Ecto neural progenitor cell (in vitro differentiated cells): Measurements from ENCODE around the gene PHLDB1.

Experiments
- DNase-seq: peaks from one replicate; pipeline ENCODE4 v3.0.0-alpha.2; 2018; ENCODE audit warnings: low spot score

PHLDB1 gene

DNA sequence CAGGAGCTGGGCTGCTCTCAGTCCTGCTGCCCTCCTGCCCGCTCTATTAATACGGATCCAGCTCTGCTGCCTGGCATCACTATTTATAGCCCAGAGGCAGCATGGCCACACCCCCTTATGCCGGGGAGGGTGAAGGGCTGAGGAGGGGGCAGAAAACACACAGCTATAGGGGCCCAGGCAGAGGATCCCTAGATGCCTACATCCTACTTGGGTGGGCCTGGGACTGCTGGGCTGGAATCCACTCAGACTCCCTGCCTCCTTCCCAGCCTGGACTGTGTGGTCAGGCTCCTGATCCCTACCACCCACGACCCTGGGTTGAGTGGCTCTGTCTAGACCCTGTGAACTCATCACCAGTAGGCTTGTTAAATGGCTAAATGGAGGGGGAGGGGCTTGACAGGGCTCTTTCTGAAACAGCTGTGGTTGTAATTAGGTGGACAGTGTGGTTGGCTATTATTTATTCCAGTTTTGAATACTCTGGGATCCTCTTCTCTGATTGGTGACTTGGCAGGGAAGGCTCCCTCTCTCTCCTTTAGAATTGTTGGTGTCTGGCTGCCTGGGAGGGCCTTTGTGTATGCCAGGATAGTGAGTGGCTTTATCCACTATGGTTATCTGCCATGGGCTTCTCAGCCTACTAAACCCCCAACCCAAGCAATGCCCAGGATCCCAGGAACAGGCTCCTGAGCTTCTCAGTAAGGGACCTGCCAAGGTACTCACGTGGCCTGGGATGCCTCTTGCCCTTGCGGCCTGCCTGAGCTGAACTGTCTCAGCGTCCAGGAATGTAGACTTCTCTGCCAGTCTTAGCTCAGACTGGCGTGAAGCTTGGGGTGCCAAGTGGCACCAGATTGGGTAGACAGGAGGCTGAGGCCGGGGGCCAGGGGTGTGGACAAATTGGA, 15.2 kb downstream of the PHLDB1 start:
- no peak for DNase-seq

DNA sequence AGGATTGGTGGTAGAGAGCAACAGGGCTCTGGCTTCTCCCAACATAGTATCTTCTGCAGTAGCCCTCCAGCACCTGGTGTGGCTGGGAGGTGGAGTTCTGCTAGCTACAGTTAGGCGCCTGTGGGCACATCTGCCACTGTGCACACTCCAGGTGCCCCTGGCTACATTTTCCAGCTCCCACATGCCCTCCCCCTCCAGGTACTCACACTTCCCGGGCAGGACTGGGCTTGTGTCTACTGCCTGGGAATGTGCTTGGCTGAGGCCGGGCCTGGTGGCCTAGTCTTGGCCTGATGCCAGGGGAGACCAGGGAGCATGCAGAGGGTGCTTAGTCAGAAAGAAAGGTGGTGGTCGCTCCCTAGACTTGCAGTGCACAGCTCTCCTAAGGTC, 15.8 kb downstream of the PHLDB1 start:
- DNase-seq, result no peak

DNA sequence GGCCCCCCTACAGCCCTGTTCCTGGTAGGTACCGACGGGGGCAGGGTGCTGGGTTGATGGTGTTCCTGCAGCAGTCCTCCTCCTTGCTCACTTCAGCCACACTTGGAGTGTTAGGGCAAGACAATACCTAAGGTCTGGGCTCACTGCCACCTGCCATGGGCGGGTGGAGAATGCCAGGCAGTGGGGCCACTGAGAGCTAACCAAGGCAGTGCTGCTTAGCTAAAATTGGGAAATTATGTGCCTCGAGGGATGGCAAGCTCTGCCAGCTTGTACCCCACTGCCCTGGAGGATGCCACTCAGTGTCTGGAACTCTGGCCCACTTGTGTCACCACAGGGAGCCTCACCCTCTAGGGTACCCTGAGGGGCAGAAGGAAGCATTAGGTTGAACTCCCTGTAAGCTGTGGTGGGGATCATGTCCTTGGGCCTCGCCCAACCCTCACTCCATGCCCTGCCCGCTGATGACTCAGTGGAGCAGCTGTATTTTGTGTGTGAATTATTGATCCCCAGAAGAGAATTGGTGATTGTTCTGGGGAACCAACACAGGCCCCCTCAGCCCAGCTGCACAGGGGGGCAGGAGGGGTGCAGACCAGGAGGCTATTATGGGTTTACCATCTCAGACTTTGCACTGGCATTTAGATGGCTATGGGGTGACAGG, 17.7 kb downstream of the PHLDB1 start:
- no peak for DNase-seq

DNA sequence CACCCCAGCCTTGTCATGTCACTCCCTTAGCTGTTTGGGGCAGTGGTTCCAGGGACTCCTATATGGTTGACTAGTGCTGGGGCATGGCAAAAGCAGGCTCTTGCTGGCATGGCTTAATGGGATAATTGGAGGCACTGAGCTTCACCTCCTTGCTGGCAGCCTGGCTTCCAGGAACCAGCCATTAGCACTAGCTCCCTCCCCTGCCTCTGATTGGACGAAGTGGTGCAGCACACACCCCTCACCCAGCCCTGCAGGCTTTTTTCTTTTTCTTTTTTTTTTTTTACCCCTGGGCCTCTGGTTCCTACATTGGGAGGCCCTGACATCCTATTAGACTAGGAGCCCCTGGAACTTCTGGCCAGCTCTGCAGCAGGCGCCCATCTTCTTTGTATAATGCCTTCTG, 18.6 kb downstream of the PHLDB1 start:
- no peak for DNase-seq

DNA sequence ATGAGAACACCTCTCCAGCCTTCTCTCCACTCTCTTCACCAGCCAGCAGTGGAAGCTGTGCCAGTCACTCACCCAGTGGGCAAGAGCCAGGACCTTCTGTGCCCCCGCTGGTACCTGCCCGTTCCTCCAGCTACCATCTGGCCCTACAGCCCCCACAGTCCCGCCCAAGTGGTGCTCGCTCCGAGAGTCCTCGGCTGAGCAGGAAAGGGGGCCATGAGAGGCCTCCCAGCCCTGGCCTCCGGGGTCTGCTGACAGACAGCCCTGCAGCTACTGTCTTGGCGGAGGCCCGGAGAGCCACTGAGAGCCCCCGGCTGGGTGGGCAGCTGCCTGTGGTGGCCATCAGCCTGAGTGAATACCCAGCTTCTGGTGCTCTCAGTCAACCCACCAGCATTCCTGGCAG, 20.2 kb downstream of the PHLDB1 start:
- DNase-seq, result no peak

DNA sequence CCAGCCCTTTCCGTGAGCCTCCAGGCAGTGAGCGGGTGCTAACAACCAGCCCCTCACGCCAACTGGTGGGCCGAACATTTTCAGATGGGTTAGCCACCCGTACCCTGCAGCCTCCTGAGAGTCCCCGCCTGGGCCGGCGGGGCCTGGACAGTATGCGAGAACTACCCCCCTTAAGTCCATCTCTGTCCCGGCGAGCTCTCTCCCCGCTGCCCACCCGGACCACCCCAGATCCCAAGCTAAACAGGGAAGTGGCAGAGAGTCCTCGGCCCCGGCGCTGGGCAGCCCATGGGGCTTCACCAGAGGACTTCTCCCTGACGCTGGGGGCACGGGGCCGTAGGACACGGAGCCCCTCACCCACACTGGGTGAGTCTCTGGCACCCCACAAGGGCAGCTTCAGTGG, 20.6 kb downstream of the PHLDB1 start:
- DNase-seq, result no peak

DNA sequence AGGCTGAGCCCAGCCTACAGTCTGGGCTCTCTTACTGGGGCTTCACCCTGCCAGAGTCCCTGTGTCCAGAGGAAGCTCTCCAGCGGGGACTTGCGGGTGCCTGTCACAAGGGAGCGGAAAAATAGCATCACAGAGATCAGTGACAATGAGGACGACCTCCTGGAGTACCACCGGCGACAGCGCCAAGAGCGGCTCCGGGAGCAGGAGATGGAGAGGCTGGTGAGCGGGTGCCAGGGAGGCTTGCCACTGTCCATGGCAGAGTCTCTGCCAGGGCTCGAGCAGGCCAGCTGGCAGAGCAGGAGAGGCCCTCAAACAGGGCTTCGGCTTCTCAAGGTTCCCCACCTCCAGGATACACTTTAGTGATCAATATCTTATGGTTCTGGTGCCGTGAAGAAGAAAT, 21.0 kb downstream of the PHLDB1 start:
- DNase-seq, result no peak

DNA sequence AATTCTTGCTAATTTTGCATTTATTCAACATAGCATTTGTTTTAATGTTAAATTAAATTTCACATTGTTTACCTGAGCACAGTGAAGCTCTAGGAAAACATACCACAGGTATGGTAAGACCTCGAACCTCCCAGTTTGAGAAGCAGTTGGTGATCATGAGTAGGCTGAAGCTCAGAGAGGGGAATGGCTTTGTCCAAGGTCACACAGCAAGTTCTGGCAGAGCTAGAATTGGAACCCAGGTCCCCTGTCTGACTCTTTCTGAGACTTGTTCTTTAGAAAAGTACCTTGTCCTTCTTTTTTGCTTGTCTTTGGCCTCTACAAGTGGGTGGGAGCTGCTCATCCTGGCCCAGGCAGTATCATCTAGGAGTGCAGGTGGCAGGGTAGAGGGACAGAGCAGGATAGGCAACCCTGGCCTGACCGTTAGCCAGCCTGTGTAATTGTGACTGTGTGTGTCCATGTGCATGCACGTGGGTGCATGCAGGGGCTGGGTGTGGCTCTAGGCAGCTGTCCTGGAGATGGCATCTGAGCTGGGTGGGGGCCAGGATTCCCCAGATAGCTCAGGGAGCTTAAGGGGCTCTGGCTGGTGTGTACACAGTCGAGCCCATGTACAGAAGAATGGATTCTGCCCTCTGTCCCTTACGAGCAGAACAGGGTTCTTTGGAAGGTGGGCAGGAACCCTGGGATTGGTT, 21.6 kb downstream of the PHLDB1 start:
- no peak for DNase-seq

DNA sequence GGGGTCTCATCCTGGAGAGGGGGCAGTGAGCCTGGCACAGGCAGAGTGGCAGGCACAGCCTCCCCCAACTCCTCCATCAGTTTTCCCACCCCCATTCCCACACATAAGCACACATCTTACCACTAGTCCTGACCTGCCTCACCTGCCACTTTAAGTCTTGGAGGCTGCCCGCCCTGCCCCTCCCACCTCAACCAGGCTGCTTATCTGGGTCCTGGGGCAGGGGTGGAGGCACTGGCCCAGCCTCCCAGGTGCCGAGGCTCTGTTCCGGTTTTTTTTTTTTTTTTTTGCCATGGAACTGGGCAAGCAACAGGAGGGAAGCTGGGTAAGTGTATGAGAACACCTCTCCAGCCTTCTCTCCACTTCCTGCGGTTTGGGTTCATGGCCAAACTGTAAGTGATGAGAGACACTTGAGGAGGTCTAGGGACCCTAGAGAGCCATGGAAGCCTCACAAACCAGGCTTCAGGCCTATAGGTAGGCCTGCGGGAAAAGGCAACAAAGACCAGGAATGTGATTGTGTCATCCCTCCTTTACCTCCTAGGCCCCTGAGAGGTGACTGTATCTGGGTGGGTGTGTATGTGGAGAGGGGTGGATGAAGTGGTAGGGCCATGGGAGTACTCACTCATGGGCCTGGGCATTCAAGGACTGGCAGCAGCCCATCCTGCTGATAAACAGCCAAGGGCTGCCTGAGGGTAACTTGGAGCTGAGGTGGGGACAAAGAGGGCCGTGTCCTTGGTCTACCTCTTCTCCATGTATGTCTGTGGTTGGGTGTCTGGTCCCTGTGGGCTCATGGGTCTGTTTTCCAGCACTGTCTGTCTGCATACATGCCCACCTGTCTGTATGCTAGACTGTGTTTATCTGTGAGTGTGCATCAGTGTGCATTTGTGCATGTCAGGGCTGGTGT, 22.6 kb downstream of the PHLDB1 start:
- no peak for DNase-seq

DNA sequence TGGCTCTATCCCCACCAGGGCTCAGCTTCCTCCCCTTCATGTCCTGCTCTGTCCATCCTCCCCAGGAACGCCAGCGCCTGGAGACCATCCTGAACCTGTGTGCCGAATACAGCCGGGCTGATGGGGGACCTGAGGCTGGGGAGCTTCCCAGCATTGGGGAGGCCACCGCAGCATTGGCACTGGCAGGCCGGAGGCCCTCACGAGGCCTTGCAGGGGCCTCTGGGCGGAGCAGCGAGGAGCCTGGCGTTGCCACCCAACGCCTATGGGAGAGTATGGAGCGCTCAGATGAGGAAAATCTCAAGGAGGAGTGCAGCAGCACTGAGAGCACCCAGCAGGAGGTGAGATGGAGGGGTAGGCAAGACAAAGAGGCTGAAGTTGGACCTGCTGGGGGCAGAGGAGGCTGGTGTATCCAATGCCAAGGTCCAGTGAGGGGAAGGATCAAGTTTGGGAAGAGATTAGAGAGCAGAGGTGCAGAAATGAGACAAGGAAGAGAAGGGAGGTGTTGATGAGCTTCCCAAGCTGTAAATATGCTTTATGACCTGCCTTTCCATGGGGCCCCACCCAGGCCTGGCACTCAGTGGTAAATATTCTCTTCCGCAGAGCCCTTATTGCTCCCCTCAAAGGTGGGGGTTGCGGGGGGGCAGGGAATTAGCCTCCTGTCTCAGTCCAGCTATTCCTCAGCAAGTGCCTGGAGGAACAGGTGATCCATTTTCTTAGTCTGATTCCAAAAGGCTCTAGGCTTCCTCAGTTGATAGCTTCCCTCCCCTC, 23.9 kb downstream of the PHLDB1 start:
- DNase-seq, result no peak

DNA sequence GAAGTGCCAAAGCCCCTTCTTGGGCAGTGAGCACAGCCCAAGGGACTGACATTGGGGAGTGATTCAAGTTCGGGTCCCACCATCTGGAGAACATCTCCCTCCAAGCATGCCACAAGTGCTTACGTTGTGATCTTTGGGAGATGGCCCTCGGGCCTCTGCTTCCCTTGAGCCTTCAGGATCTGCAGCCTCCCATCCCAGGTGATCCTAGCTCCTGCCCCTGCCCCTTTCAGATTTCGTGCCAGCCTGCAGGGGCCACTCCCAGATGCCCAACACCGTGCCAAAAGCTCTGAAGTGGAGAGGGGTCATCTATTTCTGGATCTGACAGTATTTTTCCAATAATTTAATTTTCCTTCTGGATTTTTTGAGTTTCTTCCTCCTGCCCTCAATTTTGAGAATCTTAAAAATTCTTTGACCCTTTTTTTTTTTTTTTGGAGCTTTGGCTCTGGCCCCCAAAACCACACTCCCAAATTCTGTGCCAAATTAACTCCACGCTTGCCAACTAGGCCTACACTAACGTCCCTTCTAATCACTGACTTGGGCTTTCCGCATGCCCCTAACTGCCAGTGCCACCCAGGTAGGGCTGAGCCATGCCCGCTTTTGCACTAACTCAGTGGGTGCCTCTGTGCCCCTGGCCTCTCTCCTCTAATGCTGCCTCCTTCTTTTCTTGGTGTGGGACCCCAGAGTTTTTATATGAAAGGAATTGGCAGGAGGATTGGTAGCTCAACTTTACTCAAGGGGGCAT, 25.3 kb downstream of the PHLDB1 start:
- no peak for DNase-seq

DNA sequence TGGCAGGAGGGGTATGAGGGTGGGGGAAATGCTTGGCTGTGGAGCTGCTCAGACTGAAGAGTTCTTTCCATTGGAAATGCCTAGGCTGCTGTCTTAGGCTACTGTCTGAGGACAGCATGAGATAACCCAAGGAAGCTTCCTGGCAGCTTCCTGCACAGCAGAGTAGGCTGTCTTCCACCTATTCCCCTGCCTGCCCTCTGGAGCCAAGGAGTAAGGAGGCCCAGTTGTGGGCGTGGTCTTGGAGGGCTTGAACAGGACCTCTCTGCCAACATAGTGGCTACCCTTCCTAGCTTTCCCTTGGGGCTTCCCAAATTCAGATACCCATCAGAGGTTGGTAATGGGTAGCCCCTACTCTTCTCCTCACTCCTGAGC, 25.9 kb downstream of the PHLDB1 start:
- no peak for DNase-seq

DNA sequence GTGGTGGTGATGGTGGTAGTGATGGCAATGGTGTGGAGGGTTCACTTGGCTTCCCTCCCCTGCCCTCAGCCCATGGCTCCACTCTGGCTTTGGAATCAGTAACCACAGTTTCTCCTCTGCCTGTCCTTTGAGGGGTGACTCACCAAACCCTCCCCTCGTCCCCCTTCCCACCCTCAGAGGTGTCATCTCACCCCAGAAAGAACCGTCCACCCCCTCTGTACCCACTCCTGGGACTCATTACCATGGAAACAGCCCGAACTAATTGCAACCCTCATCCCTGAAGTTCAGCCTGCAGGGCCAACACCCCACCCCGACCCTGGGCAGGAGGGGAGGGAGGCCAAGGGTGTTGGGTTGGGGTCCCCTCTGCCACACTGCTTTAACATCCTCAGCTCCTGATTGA, 26.6 kb downstream of the PHLDB1 start:
- no peak for DNase-seq

DNA sequence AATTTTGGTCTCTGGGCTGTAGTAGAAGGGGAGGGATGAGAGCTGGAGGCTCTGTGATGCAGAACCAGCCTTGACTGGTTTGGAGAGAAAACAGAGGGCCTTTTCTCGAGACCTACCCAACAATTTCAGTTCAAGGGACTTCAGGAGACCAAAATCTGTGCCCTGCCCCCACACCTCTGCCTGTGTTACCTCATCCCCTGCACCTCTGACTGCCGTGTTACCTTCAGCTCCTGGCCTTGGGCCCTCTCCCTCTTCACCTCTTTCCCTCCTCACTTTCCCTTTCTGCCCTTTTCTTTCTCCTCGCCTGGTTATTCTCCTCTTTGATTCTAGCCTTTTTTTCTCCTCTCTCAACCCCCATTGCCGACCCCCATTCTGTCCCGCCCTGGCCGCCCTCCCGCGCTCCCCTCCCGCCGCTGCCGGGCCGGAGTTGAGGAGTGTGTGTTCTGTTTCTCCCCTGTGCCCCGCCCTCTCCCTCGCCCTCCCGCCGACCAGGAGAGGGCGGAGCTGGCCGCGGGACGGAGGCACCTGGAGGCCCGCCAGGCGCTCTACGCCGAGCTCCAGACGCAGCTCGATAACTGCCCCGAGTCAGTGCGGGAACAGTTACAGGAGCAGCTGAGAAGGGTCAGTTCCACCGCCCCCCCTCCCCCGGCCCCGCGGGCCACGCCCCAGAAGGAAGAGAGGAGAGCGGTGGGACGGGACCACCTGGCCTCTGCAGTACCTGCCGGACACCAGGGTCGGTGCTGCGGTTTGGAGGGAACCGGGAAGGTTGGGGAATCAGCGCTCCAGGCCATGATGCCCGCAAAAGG, 27.2 kb downstream of the PHLDB1 start:
- DNase-seq, result peak; percentile 77

DNA sequence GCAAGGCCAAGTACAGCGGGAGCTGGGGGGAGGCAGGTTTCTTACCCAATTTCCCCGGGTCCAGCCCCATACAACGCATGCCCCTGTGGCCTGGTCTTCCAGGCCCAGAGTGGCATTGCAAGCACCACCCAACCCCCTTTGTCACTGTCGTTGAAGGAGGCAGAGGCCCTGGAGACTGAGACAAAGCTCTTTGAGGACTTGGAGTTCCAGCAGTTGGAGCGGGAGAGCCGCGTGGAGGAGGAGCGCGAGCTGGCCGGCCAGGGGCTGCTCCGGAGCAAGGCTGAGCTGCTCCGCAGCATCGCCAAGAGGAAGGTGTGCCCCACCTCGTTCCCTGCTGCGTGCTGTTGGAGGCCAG, 27.8 kb downstream of the PHLDB1 start:
- DNase-seq, result no peak

DNA sequence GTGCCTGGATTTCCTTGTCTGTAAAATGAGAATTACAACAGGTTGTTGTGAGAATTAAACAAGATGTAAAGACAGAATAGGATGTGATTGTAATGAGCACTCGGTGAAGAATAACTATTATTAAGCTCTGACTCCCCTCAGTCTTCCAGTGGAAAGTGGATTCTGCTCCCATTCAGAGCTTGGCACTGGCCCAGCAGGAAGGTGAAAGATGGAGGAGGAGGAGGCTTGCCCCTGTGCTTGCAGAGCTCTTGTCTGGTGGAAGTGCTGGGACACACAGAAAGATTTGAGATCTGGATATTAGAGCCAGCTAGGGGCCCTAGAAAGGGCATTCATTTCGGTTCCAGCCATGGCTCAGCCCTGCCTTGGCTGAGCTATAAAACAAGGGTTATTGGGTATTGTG, 28.2 kb downstream of the PHLDB1 start:
- no peak for DNase-seq

DNA sequence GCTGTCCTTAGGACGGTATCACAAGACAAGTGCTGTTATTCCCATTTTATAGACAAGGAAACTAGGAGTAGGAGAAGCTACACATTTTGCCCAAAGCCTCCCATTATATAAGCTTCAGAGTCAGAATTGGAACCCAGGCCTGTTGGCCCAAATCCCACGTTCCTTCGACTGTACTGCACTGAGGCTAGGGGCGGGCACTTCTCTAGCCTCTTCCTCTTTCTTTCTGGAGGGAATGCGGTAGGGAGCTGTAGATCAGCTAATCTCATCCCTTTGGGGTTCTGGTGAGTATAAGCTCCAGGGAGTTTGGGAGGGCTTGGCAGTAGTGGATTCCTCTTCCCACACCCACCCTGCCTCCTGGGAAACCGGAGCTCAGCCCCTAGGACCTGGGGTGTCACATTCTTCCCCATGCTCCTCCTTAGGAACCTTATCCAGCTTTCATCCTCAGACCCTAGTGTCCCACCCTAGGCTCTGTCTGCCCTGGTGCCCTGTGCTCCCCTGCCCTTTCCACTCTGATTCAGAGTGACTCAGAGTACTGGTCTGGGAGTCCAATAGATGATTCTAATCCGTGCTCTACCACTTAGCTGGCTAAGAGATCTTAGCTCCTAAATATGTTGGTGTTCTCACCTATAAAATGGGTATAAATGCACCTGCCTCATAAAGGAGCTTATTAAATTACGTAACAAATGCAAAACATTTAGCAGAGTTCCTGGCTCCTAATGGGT, 29.3 kb downstream of the PHLDB1 start:
- no peak for DNase-seq

DNA sequence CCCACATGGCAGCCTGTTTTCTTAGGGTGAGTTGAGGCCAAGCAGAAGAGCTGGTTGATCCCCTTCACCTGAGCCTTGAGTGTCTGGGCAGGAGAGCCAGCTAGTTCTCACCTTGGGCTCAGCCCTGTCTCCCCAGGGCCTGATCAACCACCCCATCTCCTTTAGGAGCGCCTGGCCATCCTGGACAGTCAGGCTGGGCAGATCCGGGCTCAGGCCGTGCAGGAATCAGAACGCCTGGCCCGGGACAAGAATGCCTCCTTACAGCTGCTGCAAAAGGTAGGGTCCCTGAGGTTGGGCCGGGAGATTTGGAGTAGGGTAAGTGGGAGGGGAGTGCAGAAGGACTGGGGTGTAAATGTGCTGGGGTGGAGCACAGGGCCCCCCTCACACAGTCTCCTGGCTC, 31.3 kb downstream of the PHLDB1 start:
- DNase-seq, result no peak

DNA sequence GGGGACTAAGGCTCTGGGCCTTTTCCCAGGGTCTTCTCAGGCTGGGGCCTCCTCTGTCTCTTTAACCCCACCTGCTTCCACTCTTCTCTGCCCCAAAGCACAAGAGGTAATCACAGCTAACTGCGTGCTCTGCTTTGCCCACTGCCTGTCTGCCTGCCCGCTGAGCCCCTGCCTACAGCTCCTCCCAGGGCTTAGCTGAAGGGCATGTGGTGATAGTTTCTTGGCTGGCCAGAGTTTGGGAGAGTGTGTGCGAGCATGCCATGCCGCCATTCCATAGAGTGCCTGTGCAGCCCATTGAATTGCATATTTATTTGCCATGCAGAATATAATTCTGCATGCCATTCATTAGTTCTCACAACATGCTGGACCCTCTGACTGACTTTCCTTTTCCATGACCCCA, 32.5 kb downstream of the PHLDB1 start:
- DNase-seq, result no peak
